SU-DHL-6 (cell line): Measurements from ENCODE around the gene TSHZ2.

ENCODE experiments used
- CTCF ChIP-seq: fragments of 200-600 bp; sonication (generic); IDR thresholded peaks from one replicate; pipeline ENCODE4 v1.5.1; 2017; ENCODE audit warnings: antibody characterized with exemption, mild to moderate bottlenecking, low read length, moderate library complexity; ENCODE audit not compliant: insufficient read depth, poor library complexity, severe bottlenecking
- EZH2phosphoT487 ChIP-seq: fragments of 200-600 bp; sonication (generic), shearing (Covaris generic); conservative IDR thresholded peaks from 2 replicates; pipeline ENCODE4 v1.6.1; 2018; ENCODE audit warnings: mild to moderate bottlenecking, antibody characterized with exemption, low read length, moderate library complexity, mixed read lengths

- no peak for TF ChIP-seq CTCF
- TF ChIP-seq EZH2phosphoT487, result no peak
Observed at GRCh38 chr20:53527196-53527595, 555.0 kb downstream of the TSHZ2 start.
